Stomach (tissue), 9 donors: Measurements from ENCODE around the gene KCNK15. TPM values are rescaled to one million over a fixed set of nuclear protein-coding genes. Genes with fewer than 3 reads are reported as not detected.

Source experiments
- DNase-seq, 2 donors: peaks; one replicate each; pipeline versions ENCODE4 v3.0.0 to v3.0.0-alpha.2; 2013 to 2019
- H3K27ac ChIP-seq, 5 donors: fragments of 200-600 bp in 4 of 5; sonication (generic) in 4 of 5; one replicate each; pipeline ENCODE4 v1.5.1; 2013 to 2019; ENCODE audit warnings: mild to moderate bottlenecking in 1 of 5, moderate library complexity in 1 of 5
- H3K27me3 ChIP-seq, 3 donors: fragments of 200-600 bp; sonication (generic); one replicate each; pipeline ENCODE4 v1.5.1; 2017 to 2019; ENCODE audit warnings: mixed run types in 1 of 3
- H3K36me3 ChIP-seq, 4 donors: fragments of 200-600 bp; sonication (generic); 1 replicate in 3 of 4; 2 replicates in 1 of 4; pipeline ENCODE4 v1.5.1; 2016 to 2019
- H3K4me1 ChIP-seq, 4 donors: fragments of 200-600 bp; sonication (generic); one replicate each; pipeline ENCODE4 v1.5.1; 2016 to 2019
- H3K4me3 ChIP-seq, 4 donors: fragments of 200-600 bp; sonication (generic) in 3 of 4; one replicate each; pipeline ENCODE4 v1.5.1; 2016 to 2019; ENCODE audit warnings: mild to moderate bottlenecking in 1 of 4
- H3K9me3 ChIP-seq, 4 donors: fragments of 200-600 bp; sonication (generic); one replicate each; pipeline ENCODE4 v1.5.1; 2016 to 2019
- EP300 ChIP-seq: sonication (generic); formaldehyde crosslinking; IDR thresholded peaks from one replicate; pipeline ENCODE4 v1.6.1; 2017; ENCODE audit warnings: antibody characterized with exemption
- POLR2A ChIP-seq, 4 donors: fragments of 450-650 bp; IDR thresholded peaks; one replicate each; pipeline ENCODE4 v1.6.1; 2016; ENCODE audit warnings: antibody characterized with exemption in 4 of 4, control low read depth in 2 of 4, mild to moderate bottlenecking in 1 of 4, moderate library complexity in 1 of 4
- POLR2AphosphoS5 ChIP-seq, 3 donors: sonication (generic); formaldehyde crosslinking; IDR thresholded peaks; one replicate each; pipeline ENCODE4 v1.6.1; 2016; ENCODE audit warnings: antibody characterized with exemption in 3 of 3
- WGBS, 5 donors: extraction: QIAGEN DNeasy Blood & Tissue Kit in 3 of 5; methylation state at CpG; one replicate each; pipeline versions ENCODE4 v1.1.5 to v1.1.7; 2013 to 2018; 5-methylcytosine and 5-hydroxymethylcytosine counted together
- intact Hi-C: fragments of 100-400 bp; cut with DNase I; formaldehyde crosslinking; loops from one replicate; pipeline ENCODE4 v1.15.1; 2023; ENCODE audit warnings: low total_unique reads
- polyA plus RNA-seq, 3 donors: library from polyadenylated mRNA; stranded (reverse); fragments of 200-250 nt; gene quantifications; one replicate each; pipeline ENCODE4 v1.2.3, GENCODE V29; 2013
- total RNA-seq, 5 donors: library from RNA; depleted of rRNA; stranded (reverse); fragments of >200 nt; gene quantifications; one replicate each; pipeline versions ENCODE4 v1.1.0 to v1.2.3, GENCODE V29; 2014 to 2016
- TF ChIP-seq, protein P1 (sequence below), 7 experiments: fragments of 450-650 bp in 4 of 7; fragments of 200-600 bp in 3 of 7; sonication (generic) in 3 of 7; IDR thresholded peaks; one replicate each; pipeline ENCODE4 v1.5.1; 2016 to 2019; ENCODE audit warnings: antibody characterized with exemption in 7 of 7, control low read depth in 2 of 7, mild to moderate bottlenecking in 1 of 7
- donor health status: healthy with polysubstance abuse.
- donor health status: Bipolar disorder and iron deficiency.
- donor health status: healthy.

Gene KCNK15
- total and polyA plus RNA-seq, 8 donors, result 0.46 to 7.7 (median 2.0) TPM; not detected in 2

DNA sequence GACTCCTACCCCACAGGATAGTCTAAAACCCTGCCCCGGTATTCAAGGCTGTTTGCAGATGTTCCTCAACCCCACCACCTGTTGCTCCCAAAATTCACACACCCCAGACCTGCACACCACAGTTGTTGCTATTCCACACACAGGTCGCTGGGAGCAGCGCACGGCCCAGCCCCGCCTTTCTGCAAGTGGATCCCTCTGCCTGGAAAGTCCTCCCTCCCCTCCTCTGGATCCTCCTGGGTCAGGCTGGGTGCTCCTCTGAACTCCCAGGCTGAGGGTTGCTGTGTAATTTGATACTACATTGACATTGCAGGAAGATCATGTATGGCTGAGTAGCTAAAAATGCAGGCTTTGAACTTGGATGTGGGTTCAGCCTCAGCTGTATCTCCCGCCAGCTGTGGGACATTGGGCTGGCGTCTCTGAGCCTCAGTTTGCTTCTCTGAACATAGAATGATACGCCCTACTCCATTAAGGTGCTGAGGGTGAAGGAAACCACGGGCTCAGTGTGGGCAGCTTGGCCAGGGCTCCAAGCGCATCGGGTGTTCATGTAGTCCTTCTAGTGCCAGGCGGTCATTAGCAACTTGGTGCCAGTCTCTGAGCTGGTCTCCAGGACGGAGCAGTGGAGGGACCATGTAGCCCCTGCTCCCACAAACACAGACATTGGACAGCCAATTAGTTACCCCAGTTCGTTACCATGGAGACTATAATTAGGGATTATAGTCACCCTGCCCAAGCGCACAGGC is 44.4 kb upstream of the KCNK15 start:
- no peak overlapping the region for H3K27ac ChIP-seq
- 72 to 78% (median 74%) methylated on average over 12 to 15 of the region's 15 CpGs for WGBS, 5 donors
- intact Hi-C loops, result no loop called here
- H3K9me3 ChIP-seq, result no peaks in the 10 kb centered on the region
- H3K27me3 ChIP-seq, result no peaks in the 10 kb centered on the region
- peaks cover 12 to 41% (median 32%) of the 10 kb centered on the region in 4 donors for H3K4me1 ChIP-seq
- H3K36me3 ChIP-seq, result no peaks in the 10 kb centered on the region
- peak in 1 of 2 donors; percentile 42 for DNase-seq
- no peak overlapping the region for H3K4me3 ChIP-seq
- TF ChIP-seq, protein P1, sequence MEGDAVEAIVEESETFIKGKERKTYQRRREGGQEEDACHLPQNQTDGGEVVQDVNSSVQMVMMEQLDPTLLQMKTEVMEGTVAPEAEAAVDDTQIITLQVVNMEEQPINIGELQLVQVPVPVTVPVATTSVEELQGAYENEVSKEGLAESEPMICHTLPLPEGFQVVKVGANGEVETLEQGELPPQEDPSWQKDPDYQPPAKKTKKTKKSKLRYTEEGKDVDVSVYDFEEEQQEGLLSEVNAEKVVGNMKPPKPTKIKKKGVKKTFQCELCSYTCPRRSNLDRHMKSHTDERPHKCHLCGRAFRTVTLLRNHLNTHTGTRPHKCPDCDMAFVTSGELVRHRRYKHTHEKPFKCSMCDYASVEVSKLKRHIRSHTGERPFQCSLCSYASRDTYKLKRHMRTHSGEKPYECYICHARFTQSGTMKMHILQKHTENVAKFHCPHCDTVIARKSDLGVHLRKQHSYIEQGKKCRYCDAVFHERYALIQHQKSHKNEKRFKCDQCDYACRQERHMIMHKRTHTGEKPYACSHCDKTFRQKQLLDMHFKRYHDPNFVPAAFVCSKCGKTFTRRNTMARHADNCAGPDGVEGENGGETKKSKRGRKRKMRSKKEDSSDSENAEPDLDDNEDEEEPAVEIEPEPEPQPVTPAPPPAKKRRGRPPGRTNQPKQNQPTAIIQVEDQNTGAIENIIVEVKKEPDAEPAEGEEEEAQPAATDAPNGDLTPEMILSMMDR (IDR thresholded peaks at IDR 0.05), result no peak
- no peak for TF ChIP-seq POLR2A (IDR thresholded peaks at IDR 0.05)
- TF ChIP-seq POLR2AphosphoS5 (IDR thresholded peaks at IDR 0.05), result no peak
- TF ChIP-seq EP300, result no peak

DNA sequence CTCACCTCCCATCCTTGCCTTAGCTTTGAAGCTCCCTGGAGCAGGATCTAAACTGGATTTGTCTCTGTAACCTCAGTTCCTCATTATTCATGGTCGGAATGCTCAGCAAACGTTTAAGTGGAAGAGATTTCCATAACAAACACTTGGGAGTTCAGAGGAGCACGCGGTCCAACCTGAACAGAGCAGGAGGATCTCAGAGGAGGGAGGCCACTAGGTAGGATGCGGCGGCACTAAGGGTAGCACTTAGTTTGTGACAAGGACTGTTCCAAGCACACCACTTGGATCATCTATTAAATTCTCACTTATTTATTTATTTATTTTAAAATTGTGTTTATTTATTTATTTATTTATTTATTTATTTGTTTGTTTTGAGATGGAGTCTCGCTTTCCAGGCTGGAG is 43.8 kb upstream of the KCNK15 start:
- TF ChIP-seq POLR2AphosphoS5 (IDR thresholded peaks at IDR 0.05) (no peak), POLR2A (IDR thresholded peaks at IDR 0.05) (no peak)
- no peaks in the 10 kb centered on the region for H3K36me3 ChIP-seq
- DNase-seq, result no peak
- no peaks in the 10 kb centered on the region for H3K27me3 ChIP-seq
- WGBS, 5 donors, result 74 to 79% (median 77%) methylated on average over 7 of the region's 7 CpGs
- no peak overlapping the region for H3K4me3 ChIP-seq
- H3K4me1 ChIP-seq, result peaks cover 12 to 47% (median 32%) of the 10 kb centered on the region in 4 donors
- intact Hi-C loops, result no loop called here
- H3K27ac ChIP-seq, result no peak overlapping the region
- no peaks in the 10 kb centered on the region for H3K9me3 ChIP-seq

DNA sequence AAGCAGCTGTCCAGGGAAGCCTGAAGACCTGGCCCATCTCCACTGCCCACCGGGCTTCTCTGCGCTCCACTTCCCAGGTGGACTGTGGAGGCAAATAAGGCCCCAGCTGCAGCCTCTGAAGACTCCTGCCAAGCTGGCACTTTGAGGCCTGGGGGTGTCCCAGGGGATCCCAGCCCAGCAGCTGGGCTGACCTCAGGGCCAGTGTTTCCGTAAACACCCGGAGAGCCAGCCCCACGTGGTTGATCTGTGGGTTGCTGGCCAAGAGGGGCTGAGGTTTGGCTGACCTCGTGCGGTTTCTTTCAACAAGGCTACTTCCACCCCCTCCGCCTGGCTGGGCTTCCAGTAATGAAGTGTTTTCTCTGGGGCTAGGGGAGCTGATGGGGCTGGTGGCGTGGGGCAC is 42.9 kb upstream of the KCNK15 start:
- no peak overlapping the region for H3K4me3 ChIP-seq
- WGBS, 5 donors, result 5 to 18% (median 9%) methylated on average over 2 to 9 of the region's 9 CpGs
- H3K36me3 ChIP-seq, result no peaks in the 10 kb centered on the region
- H3K27me3 ChIP-seq, result no peaks in the 10 kb centered on the region
- peak; percentile 82 to 88 for DNase-seq
- peak overlapping the region; percentile 3 to 73 (median 57) for H3K27ac ChIP-seq
- intact Hi-C loops, result no loop called here
- H3K4me1 ChIP-seq, result peaks cover 12 to 48% (median 32%) of the 10 kb centered on the region in 4 donors
- no peak for TF ChIP-seq POLR2A (IDR thresholded peaks at IDR 0.05)
- TF ChIP-seq POLR2AphosphoS5 (IDR thresholded peaks at IDR 0.05), result peak; percentile 50 to 64 (median 61)
- peak; percentile 50 for TF ChIP-seq EP300
- H3K9me3 ChIP-seq, result no peaks in the 10 kb centered on the region

DNA sequence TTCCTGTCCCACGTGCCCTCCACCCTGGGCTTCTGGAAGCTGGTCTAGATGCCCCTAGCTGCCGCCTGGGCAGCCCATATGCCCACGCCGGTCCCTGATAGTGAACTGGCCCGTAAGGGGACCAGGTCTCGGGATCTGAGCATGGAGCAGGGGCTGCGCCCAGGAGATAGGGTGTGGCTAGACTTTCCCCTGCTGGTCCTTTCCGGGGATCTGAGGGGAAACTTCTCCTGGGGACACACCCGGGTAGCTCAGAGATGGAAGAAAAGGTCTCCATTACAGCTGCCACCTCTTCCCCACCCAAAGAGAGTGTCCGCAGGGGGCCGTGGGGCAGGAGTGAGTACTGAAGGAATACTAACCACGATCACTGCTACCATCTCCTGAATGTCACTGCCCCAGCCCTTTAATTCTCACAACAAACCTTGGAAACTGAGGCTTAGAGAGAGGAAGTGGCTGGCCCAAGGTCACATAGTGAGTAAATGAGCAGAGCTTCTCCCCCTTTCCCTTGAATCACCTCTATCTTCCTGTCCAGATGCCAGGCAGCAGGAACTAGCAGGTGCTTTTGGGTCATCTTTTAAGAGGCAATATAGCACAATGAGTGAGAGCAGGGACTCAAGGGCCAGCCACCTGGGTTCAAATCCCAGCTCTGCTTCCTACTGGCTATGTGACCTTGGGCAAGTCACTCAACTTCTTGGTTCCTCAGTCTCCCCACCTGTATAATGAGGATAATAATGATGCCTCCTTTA is 42.3 kb upstream of the KCNK15 start:
- 31 to 55% (median 43%) methylated on average over 6 to 12 of the region's 12 CpGs for WGBS, 5 donors
- Histone ChIP-seq H3K27ac (peak overlapping the region; percentile 3 to 73 (median 57)), H3K36me3 (no peaks in the 10 kb centered on the region), H3K4me1 (peaks cover 12 to 48% (median 32%) of the 10 kb centered on the region in 4 donors), H3K9me3 (no peaks in the 10 kb centered on the region), H3K27me3 (no peaks in the 10 kb centered on the region), H3K4me3 (no peak overlapping the region)
- TF ChIP-seq POLR2AphosphoS5 (IDR thresholded peaks at IDR 0.05) (no peak), POLR2A (IDR thresholded peaks at IDR 0.05) (no peak), EP300 (no peak)
- TF ChIP-seq, protein P1 (IDR thresholded peaks at IDR 0.05), result no peak
- intact Hi-C loops, result no loop called here
- no peak for DNase-seq

GRCh38 chr20:44703956-44704488 is 41.6 kb upstream of the KCNK15 start:
- Histone ChIP-seq H3K27me3 (no peaks in the 10 kb centered on the region), H3K9me3 (no peaks in the 10 kb centered on the region), H3K4me1 (peaks cover 12 to 48% (median 32%) of the 10 kb centered on the region in 4 donors), H3K36me3 (no peaks in the 10 kb centered on the region), H3K4me3 (no peak overlapping the region), H3K27ac (peak overlapping the region in 3 of 5 donors; percentile 11 to 73 (median 40))
- 84 to 96% (median 90%) methylated on average over 5 to 9 of the region's 9 CpGs for WGBS, 5 donors
- no peak for DNase-seq
- TF ChIP-seq POLR2AphosphoS5 (IDR thresholded peaks at IDR 0.05) (no peak), POLR2A (IDR thresholded peaks at IDR 0.05) (no peak), EP300 (no peak)
- TF ChIP-seq, protein P1 (IDR thresholded peaks at IDR 0.05), result no peak
- intact Hi-C loops, result no loop called here
